BJ (cell line): Measurements from ENCODE around the gene LATS2. TPM values are rescaled to one million over a fixed set of nuclear protein-coding genes. Genes with fewer than 3 reads are reported as not detected.
A peak's percentile ranks its signal among the peaks of the same experiment; 100 is the strongest.

Source experiments
- CTCF ChIA-PET: fragments of 350-600 bp; formaldehyde crosslinking; extraction: SDS; loops from one replicate; lab custom pipeline; 2021; ENCODE audit warnings: antibody characterized with exemption, inconsistent platforms; lab: Yijun Ruan, JAX
- POLR2A ChIA-PET: fragments of 300-600 bp; sonication (Branson Sonifier 250); formaldehyde crosslinking; extraction: SDS; loops from one replicate; lab custom pipeline; 2021; ENCODE audit warnings: antibody characterized with exemption; lab: Charles Lee
- DNase-seq: peaks from one replicate; pipeline ENCODE4 v3.0.0-alpha.2; 2011; ENCODE audit warnings: low read depth
- H3K27me3 ChIP-seq: 2 replicates; pipeline ENCODE4 v1.6.0; 2011; ENCODE audit warnings: low read length; ENCODE audit not compliant: control insufficient read depth, insufficient read depth
- H3K36me3 ChIP-seq: 2 replicates; pipeline ENCODE4 v1.5.1; 2011; ENCODE audit warnings: low read length; ENCODE audit not compliant: control insufficient read depth, insufficient read depth
- H3K4me3 ChIP-seq: 2 replicates; pipeline ENCODE4 v1.5.1; 2011; ENCODE audit warnings: low read depth, mild to moderate bottlenecking, control low read depth, low read length
- polyA plus RNA-seq: library from polyadenylated mRNA; depleted of rRNA; stranded (reverse); fragments of >200 nt; gene quantifications from 2 replicates; pipeline ENCODE4 v1.2.3, GENCODE V29; 2011
- TF ChIP-seq, protein P1 (sequence below): IDR thresholded peaks from 2 replicates; pipeline ENCODE4 v1.5.1; 2011; ENCODE audit warnings: low read depth, mild to moderate bottlenecking, control low read depth, inconsistent platforms, low read length, moderate library complexity; ENCODE audit not compliant: insufficient read depth

Gene LATS2
- polyA plus RNA-seq, 1 experiment: 20.0 TPM

DNA sequence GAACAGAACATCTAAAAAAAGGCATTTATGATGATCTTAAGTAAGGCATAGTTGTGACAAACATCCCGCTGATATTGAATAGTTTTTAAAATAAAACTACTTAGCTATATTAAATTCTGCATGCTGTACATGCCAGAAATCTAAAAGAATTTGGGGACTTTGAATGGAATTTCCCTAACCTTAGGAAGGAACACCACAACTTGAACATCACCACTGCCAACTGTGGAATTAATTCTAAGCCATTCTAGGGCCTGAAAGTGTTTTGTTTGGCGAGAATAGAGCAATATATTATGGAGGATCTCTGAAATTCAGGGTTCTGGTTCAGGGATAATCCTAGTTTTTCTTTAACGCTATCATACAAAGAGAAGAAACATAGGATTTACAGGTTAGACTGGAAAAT lies 17.8 kb upstream of the LATS2 start:
- Histone ChIP-seq H3K4me3 (no peak overlapping the region), H3K27me3 (no peaks in the 10 kb centered on the region), H3K36me3 (no peaks in the 10 kb centered on the region)
- ChIA-PET POLR2A (interaction anchor here (1.2 kb wide), 1 partner anchor 10 kb away, joined by 4 read pairs; no protein-coding TSS in a partner anchor), CTCF (interaction anchor here (0.7 kb wide), 1 partner anchor 41 kb away, joined by 3 read pairs; no protein-coding TSS in a partner anchor)
- DNase-seq: no peak
- TF ChIP-seq, protein P1, sequence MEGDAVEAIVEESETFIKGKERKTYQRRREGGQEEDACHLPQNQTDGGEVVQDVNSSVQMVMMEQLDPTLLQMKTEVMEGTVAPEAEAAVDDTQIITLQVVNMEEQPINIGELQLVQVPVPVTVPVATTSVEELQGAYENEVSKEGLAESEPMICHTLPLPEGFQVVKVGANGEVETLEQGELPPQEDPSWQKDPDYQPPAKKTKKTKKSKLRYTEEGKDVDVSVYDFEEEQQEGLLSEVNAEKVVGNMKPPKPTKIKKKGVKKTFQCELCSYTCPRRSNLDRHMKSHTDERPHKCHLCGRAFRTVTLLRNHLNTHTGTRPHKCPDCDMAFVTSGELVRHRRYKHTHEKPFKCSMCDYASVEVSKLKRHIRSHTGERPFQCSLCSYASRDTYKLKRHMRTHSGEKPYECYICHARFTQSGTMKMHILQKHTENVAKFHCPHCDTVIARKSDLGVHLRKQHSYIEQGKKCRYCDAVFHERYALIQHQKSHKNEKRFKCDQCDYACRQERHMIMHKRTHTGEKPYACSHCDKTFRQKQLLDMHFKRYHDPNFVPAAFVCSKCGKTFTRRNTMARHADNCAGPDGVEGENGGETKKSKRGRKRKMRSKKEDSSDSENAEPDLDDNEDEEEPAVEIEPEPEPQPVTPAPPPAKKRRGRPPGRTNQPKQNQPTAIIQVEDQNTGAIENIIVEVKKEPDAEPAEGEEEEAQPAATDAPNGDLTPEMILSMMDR: no peak

GRCh38 chr13:21078501-21078900 lies 17.1 kb upstream of the LATS2 start:
- ChIA-PET CTCF (no interaction called here), POLR2A (interaction anchor here (0.6 kb wide), 1 partner anchor 27 kb away, joined by 3 read pairs; no protein-coding TSS in a partner anchor)
- peak; percentile 53 for DNase-seq
- H3K27me3 ChIP-seq: no peaks in the 10 kb centered on the region
- H3K4me3 ChIP-seq: no peak overlapping the region
- H3K36me3 ChIP-seq: no peaks in the 10 kb centered on the region
- TF ChIP-seq, protein P1: no peak

GRCh38 chr13:21077788-21078353 lies 16.5 kb upstream of the LATS2 start:
- H3K4me3 ChIP-seq: no peak overlapping the region
- CTCF ChIA-PET: interaction anchor here (0.6 kb wide), 1 partner anchor 132 kb away, joined by 3 read pairs; no protein-coding TSS in a partner anchor
- H3K27me3 ChIP-seq: no peaks in the 10 kb centered on the region
- H3K36me3 ChIP-seq: no peaks in the 10 kb centered on the region
- no peak for DNase-seq
- POLR2A ChIA-PET: interaction anchor here (0.6 kb wide), 1 partner anchor 27 kb away, joined by 3 read pairs; no protein-coding TSS in a partner anchor
- TF ChIP-seq, protein P1: no peak

- Histone ChIP-seq H3K4me3 (no peak overlapping the region), H3K36me3 (no peaks in the 10 kb centered on the region), H3K27me3 (no peaks in the 10 kb centered on the region)
- TF ChIP-seq, protein P1: no peak
- ChIA-PET POLR2A (no interaction called here), CTCF (interaction anchor here (0.6 kb wide), 1 partner anchor 131 kb away, joined by 3 read pairs; no protein-coding TSS in a partner anchor)
- DNase-seq: no peak
Observed at GRCh38 chr13:21077076-21077787, 15.8 kb upstream of the LATS2 start.

DNA sequence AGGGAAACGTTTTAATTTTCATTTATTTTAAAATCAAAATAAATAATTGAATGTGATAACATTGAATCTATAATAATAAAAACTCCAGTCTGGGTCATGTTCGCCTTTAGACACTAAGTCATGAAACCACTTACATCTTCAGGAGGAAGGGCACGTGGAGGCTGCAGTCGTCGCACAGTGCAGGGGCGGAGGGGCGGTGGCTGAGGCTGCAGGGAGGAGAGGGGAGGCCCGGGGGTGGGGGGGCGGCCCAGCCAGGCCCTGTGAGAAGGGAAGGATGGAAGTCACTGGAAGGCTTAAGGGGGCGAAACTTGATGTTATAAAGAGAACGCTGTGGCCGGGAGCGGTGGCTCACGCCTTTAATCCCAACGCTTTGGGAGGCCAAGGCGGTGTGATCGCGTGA lies 14.9 kb upstream of the LATS2 start:
- TF ChIP-seq, protein P1: no peak
- 0 out of 2 replicates have a peak overlapping the region, but pooled peaks have one; percentile 16 for H3K4me3 ChIP-seq
- no peaks in the 10 kb centered on the region for H3K36me3 ChIP-seq
- CTCF ChIA-PET: no interaction called here
- H3K27me3 ChIP-seq: no peaks in the 10 kb centered on the region
- no peak for DNase-seq
- POLR2A ChIA-PET: no interaction called here
